AG04449 (cell line): ENCODE results near the gene ATP2B2.

Source experiments
- CTCF ChIA-PET: fragments of 350-600 bp; formaldehyde crosslinking; extraction: SDS; loops from one replicate; lab custom pipeline; 2021; ENCODE audit warnings: antibody characterized with exemption; lab: Yijun Ruan, JAX
- POLR2A ChIA-PET: fragments of 400-600, 350-600 bp; formaldehyde crosslinking; extraction: SDS; loops from one replicate; lab custom pipeline; 2020; ENCODE audit warnings: antibody characterized with exemption, inconsistent platforms; lab: Yijun Ruan, JAX
- DNase-seq: peaks from one replicate; pipeline ENCODE4 v3.0.0-alpha.2; 2010; ENCODE audit warnings: low read depth, low spot score
- H3K4me3 ChIP-seq: 2 replicates; pipeline ENCODE4 v1.5.1; 2011; ENCODE audit warnings: low read depth, mild to moderate bottlenecking, control low read depth, low read length
- TF ChIP-seq, protein P1 (sequence below): IDR thresholded peaks from one replicate; pipeline ENCODE4 v1.5.1; 2011; ENCODE audit warnings: mild to moderate bottlenecking, moderate library complexity, low read length, control low read depth, inconsistent platforms; ENCODE audit not compliant: insufficient read depth; ENCODE audit errors: missing control alignments

ATP2B2 gene

DNA sequence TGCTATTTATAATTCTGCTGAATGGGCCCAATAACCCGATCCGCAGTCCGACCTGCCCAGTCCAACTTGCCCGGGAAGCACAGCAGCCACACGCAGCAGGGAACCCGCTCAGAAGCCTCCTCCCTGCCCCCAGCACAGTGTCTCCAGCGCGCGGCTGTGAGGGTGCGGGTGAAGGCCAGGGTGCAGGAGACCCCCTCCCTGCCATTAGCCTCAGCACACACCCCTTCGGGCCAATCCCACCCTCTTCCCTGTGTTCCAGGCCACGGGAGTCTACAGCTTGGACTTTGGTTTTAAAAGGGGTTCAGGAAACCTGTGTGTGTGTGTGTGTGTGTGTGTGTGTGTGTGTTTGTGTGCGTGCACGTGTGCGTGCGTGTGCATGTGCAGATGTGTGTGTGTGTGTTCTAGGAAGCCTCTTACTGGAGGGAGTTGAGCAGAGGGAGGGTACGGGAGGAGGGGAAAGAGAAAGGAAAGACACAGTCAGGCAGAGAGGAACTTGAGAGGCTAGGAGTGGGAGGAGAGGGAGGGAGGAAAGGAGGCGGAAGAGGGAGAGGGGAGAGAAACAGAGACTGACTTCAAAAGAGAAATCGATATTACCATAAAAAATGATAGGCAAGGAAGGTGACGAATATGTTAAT, 34.2 kb downstream of the ATP2B2 start:
- POLR2A ChIA-PET, result no interaction called here
- DNase-seq, result no peak
- CTCF ChIA-PET, result no interaction called here
- TF ChIP-seq, protein P1, sequence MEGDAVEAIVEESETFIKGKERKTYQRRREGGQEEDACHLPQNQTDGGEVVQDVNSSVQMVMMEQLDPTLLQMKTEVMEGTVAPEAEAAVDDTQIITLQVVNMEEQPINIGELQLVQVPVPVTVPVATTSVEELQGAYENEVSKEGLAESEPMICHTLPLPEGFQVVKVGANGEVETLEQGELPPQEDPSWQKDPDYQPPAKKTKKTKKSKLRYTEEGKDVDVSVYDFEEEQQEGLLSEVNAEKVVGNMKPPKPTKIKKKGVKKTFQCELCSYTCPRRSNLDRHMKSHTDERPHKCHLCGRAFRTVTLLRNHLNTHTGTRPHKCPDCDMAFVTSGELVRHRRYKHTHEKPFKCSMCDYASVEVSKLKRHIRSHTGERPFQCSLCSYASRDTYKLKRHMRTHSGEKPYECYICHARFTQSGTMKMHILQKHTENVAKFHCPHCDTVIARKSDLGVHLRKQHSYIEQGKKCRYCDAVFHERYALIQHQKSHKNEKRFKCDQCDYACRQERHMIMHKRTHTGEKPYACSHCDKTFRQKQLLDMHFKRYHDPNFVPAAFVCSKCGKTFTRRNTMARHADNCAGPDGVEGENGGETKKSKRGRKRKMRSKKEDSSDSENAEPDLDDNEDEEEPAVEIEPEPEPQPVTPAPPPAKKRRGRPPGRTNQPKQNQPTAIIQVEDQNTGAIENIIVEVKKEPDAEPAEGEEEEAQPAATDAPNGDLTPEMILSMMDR, result no peak
- H3K4me3 ChIP-seq, result no peak overlapping the region

GRCh38 chr3:10470120-10471053, 35.0 kb downstream of the ATP2B2 start:
- DNase-seq, result no peak
- H3K4me3 ChIP-seq, result no peak overlapping the region
- TF ChIP-seq, protein P1, result no peak
- POLR2A ChIA-PET, result no interaction called here
- CTCF ChIA-PET, result no interaction called here

DNA sequence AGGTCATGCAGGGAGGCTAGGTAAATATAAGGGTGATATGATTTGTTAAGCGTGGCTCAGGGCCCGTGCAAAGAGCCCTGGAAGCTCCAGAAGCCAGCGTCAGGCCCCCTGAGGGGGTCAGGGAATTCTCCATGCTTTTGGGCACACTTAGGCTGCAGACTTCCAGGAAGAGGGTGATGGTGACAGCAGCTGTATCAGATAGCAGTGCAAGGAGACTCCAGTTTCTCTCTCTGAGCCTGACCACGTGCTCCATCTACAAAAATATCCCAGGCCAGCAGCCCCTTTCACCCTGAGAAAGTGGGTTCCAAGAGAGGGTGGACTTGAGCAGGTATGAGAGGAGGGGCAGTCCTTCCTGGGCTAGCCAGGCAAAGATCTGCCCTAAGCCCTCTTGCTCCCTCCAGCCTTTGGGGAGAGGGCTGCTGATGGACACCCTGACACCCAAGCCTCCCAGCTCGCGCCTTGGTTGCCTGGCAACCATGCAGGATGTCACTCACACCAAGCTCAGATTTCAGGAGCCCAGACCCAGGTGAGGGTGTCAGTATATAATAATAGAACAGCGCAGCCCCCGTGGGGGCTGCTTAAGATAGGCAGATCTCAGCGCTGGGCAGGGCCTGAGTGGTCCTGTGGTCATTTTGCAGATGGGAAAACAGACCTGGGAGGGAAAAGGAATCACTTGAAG, 35.8 kb downstream of the ATP2B2 start:
- no peak for DNase-seq
- no peak overlapping the region for H3K4me3 ChIP-seq
- POLR2A ChIA-PET, result no interaction called here
- TF ChIP-seq, protein P1, result no peak
- CTCF ChIA-PET, result no interaction called here

- DNase-seq, result no peak
- ChIA-PET POLR2A (no interaction called here), CTCF (no interaction called here)
- H3K4me3 ChIP-seq, result no peak overlapping the region
- TF ChIP-seq, protein P1, result no peak
Observed at GRCh38 chr3:10468613-10469354, 36.6 kb downstream of the ATP2B2 start.

DNA sequence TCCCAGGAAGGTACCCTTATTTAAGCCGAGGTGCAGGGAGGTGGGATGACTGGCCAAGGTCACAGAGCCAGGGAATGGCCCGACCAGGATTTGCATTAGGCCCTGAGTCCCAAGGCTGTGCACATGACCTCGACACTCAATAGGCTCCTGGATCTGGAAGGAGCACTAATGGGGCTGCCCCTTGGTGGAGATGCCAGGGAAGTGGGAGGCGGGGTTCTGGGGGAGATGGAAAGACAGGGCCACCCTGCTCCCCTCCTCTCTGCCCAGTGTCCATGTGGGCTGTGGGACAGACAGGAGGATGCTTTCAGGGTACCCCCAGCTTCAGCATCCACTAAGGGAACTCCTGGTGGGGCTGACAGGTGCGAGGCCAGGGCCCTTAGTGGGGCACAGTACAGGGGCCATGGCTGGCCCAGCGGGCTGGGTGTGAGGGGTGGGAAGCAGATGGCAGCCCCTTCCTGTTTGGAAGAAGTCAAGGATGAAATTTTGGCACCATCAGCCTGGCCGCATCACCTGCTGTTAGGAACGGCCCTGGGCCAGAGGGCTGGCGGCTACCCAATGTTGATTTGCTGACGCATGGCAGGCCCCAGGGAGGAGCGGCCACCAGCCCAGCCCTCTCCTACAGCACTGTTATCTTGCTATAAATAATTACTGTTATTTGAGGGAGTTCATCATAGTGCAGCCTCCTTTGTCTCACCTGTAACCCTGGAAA, 37.3 kb downstream of the ATP2B2 start:
- TF ChIP-seq, protein P1, result no peak
- no peak for DNase-seq
- ChIA-PET CTCF (no interaction called here), POLR2A (no interaction called here)
- H3K4me3 ChIP-seq, result no peak overlapping the region
